Measurements from ENCODE around the gene IL21R.

DNA sequence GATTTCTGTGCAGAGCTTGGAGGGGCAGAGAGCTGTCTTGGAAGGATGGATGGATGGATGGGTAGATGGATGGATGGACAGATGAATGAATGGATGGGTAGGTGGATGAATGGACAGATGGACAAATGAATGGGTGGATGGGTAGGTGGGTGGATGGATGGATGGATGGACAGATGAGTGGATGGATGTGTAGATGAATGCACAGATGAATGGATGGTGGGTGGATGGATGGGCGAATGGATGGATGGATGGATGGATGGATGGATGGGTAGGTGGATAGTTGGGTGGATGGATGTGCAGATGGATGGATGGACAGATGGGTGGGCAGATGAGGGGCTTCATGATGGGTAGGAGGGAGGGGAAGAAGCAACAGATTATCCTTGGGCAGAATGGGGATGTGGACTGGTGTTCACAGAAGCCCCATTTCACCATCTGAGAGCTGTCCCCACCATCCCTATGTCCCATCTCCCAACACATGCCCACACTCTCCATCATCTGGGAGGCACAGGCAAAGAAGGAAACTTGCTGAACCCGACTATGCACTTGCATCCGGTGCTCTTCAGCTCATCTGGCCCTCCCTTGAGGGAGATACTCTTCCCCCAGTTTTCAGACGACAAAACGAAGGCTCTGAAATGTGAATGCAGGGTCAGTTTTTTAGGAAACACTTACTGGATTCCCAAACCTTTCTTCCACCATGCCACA lies 57.2 kb downstream of the IL21R start:
- TF ChIP-seq, protein P1, sequence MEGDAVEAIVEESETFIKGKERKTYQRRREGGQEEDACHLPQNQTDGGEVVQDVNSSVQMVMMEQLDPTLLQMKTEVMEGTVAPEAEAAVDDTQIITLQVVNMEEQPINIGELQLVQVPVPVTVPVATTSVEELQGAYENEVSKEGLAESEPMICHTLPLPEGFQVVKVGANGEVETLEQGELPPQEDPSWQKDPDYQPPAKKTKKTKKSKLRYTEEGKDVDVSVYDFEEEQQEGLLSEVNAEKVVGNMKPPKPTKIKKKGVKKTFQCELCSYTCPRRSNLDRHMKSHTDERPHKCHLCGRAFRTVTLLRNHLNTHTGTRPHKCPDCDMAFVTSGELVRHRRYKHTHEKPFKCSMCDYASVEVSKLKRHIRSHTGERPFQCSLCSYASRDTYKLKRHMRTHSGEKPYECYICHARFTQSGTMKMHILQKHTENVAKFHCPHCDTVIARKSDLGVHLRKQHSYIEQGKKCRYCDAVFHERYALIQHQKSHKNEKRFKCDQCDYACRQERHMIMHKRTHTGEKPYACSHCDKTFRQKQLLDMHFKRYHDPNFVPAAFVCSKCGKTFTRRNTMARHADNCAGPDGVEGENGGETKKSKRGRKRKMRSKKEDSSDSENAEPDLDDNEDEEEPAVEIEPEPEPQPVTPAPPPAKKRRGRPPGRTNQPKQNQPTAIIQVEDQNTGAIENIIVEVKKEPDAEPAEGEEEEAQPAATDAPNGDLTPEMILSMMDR (IDR thresholded peaks at IDR 0.05) = no peak
- no peak for TF ChIP-seq POLR2A (IDR thresholded peaks at IDR 0.05)

Measured in heart left ventricle (tissue), 13 donors.